ENCODE measurements around the gene MCOLN2. TPM values are rescaled to one million over a fixed set of nuclear protein-coding genes. Genes with fewer than 3 reads are reported as not detected.
"Not testable (repeated sequence)": the region's sequence is repeated elsewhere in the genome, so short reads cannot be mapped to it uniquely, and the experiment has no call there.

The MCOLN2 gene
- 1 to 10 TPM in 4 of 6 donors, under 1 TPM in 2; 0.43 to 4.1 (median 1.5) TPM for polyA plus RNA-seq (ENCODE audit: low read depth in 6 of 6)

DNA sequence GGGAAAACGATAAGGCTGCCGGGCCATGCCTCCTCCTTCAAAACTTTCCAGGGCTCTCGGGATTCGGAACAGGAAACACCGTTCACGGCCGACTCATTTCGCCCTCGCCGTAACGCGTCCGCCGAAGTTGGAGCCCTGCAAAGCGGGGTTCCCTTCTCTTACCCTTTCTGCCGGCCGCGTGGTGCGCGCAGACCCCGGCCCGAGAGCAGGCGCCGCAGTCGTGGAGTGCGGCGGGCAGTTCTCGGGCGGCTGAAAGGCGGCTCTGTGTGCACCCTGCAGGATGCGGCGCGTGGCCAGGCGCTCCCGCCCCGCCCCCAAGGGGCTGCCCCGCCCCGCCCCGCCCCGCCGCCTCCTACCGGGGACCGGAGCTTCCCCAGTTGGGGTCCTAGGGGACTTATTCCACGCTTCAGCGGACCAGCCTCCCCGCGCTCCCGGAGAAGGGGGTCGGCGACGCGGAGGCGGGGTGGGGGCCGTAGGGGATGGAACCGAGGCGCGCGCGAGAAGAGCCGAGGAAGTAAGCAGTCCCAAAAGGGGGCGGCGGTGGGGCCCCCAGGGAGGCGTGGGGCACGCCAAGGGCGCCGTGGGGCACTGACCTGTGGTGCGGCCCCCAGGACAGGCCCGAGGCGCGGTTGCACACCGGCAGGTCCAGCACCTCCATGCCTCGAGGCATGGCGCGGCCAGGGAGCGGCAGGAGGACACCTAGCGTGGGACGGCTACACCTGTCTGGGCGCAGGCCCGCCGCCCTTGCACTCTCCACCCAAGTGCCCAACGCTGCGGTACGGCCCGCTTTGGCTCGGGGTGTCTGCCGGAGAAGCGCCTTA, at the start of gene MCOLN2:
TSS of gene MCOLN2 (minus strand) at position 268 of the 821 bp plus-strand sequence. CDS start at position 27, 241 bp downstream.
- H3K36me3 Mint-ChIP-seq = peaks cover 5 to 7% of the 10 kb centered on the region in 2 donors
- DNase-seq (peak; percentile 42), ATAC-seq (ENCODE audit: low read depth in 2 of 2) (peak; percentile 61 to 62)
- H3K27me3 Mint-ChIP-seq = peaks cover 0 to 19% (median 14%) of the 10 kb centered on the region in 3 donors
- peak within 1 kb of the TSS; percentile 86 to 94 (median 90) for H3K4me3 Mint-ChIP-seq
- peak within 1 kb of the TSS in 4 of 6 donors; percentile 3 to 94 (median 49) for H3K27ac Mint-ChIP-seq
- peaks cover 38 to 44% (median 40%) of the 10 kb centered on the region in 3 donors for H3K4me1 Mint-ChIP-seq
- no peaks in the 10 kb centered on the region for H3K9me3 Mint-ChIP-seq

DNA sequence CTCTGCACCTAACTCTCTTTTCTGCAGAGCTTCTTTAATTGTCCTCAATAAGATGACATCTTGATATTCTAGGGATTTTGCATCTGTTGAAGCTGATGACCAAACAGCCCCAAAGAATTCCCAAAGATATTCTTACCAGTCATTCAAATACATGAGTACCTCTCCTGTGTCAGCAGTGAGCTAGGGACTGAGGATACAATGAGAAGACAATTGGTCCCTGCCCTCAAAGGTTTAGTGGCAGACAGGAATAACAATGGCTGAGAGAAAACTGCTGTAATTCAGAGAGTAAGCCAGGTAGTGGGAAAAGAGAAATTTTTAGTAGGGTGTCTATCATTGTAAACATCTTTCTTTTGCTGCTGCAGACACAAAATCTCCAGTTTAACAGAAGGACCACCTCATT, 45.5 kb upstream of the MCOLN2 start:
- H3K27me3 Mint-ChIP-seq = peaks cover 49 to 62% (median 55%) of the 10 kb centered on the region in 3 donors
- no peak overlapping the region for H3K27ac Mint-ChIP-seq

DNA sequence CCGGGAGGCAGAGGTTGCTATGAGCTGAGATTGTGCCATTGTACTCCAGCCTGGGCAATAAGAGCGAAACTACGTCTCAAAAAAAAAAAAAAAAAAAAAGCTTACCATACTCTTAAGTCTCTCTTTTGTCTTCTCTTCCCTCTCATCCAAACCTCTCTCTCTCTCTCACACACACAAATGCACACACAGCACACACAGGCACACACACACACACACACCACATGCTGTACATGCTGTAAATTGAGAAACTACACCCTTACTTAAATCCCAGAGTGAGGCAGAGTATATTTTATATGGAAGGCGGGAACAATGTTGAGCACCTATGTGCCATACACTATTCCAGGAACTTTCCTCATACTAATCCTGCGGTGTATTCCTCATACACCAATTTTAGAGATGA, 44.9 kb upstream of the MCOLN2 start:
- Mint-ChIP-seq H3K4me1 (no peaks in the 10 kb centered on the region), H3K27ac (no peak overlapping the region), H3K4me3 (no peak overlapping the region), H3K36me3 (no peaks in the 10 kb centered on the region), H3K27me3 (peaks cover 50 to 60% (median 50%) of the 10 kb centered on the region in 3 donors), H3K9me3 (no peaks in the 10 kb centered on the region)
- DNase-seq (no peak), ATAC-seq (ENCODE audit: low read depth in 2 of 2) (no peak)

More for the DNA sequence above, 45.5 kb upstream of the MCOLN2 start:
- Mint-ChIP-seq H3K4me1 (peaks cover 0 to 5% (median 5%) of the 10 kb centered on the region in 3 donors), H3K4me3 (no peak overlapping the region), H3K9me3 (no peaks in the 10 kb centered on the region), H3K36me3 (no peaks in the 10 kb centered on the region)
- no peak for DNase-seq
- no peak for ATAC-seq (ENCODE audit: low read depth in 2 of 2)

DNA sequence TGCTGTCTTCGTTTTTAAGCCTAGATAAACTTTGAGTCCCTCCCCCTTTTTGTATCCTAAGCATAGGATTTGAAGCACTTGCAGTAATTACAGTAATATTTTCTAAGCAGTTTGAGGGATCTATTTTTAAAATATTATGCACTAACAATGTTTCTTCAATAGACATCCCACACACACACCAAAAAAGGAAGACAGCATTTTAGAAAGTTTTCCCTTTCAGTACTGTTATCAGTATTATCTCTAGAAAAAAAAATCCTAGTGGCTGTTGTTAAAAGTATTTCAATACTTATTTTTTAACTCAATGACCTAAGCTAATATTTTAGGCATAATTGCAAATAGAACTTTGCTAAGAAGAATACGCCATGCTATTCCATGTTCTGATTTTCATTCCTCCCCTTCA, 36.3 kb upstream of the MCOLN2 start:
- H3K27ac Mint-ChIP-seq = no peak overlapping the region
- H3K9me3 Mint-ChIP-seq = no peaks in the 10 kb centered on the region
- no peaks in the 10 kb centered on the region for H3K4me1 Mint-ChIP-seq
- H3K4me3 Mint-ChIP-seq = no peak overlapping the region
- no peak for DNase-seq
- H3K27me3 Mint-ChIP-seq = peaks cover 27 to 33% (median 31%) of the 10 kb centered on the region in 3 donors
- ATAC-seq (ENCODE audit: low read depth in 2 of 2) = no peak
- no peaks in the 10 kb centered on the region for H3K36me3 Mint-ChIP-seq

DNA sequence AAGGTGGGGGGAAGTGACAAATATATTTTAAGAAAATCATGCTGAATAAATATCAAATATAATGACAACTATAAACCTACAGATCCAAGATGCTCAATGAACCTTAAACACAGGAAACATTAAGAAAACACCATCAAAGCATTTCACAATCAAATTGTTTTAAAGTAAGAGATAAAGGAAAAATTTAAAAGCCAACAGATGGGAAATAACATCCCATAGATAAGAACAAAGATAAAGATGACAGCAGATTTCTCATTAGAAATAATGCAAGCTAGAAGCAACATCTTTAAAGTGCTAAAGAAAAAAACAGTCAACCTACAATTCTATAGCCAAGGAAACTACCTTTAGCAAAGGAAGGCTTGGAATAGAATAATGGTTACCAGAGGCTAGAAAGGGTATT, 33.6 kb upstream of the MCOLN2 start:
- Mint-ChIP-seq H3K4me3 (no peak overlapping the region), H3K27me3 (peaks cover 6 to 18% (median 8%) of the 10 kb centered on the region in 3 donors), H3K9me3 (no peaks in the 10 kb centered on the region), H3K36me3 (no peaks in the 10 kb centered on the region), H3K27ac (no peak overlapping the region), H3K4me1 (peaks cover 4 to 7% (median 6%) of the 10 kb centered on the region in 3 donors)
- DNase-seq (no peak), ATAC-seq (ENCODE audit: low read depth in 2 of 2) (no peak)

DNA sequence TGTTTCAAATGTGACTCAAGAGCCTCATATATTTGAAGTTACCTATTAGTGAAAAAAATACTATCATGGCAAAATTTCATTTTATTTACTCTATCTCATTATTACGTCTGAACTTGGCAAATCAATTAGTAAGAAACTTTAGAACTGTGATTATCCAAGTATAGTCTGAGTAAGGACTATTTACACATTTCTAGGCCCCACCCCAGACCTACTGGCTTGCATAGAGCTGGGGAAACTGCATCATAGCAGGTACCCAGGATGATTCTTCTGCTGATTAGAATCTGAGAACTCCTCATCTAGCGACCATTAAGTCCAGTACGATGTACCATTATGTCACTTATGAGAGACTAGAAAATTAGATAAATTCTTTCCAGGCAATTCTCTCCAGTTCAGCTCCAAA, 31.2 kb upstream of the MCOLN2 start:
- Mint-ChIP-seq H3K27me3 (peaks cover 0 to 12% (median 0%) of the 10 kb centered on the region in 3 donors), H3K27ac (peak overlapping the region in 1 of 6 donors; percentile 8), H3K4me3 (no peak overlapping the region), H3K4me1 (peaks cover 4 to 7% (median 6%) of the 10 kb centered on the region in 3 donors), H3K9me3 (no peaks in the 10 kb centered on the region), H3K36me3 (no peaks in the 10 kb centered on the region)
- no peak for DNase-seq
- no peak for ATAC-seq (ENCODE audit: low read depth in 2 of 2)

DNA sequence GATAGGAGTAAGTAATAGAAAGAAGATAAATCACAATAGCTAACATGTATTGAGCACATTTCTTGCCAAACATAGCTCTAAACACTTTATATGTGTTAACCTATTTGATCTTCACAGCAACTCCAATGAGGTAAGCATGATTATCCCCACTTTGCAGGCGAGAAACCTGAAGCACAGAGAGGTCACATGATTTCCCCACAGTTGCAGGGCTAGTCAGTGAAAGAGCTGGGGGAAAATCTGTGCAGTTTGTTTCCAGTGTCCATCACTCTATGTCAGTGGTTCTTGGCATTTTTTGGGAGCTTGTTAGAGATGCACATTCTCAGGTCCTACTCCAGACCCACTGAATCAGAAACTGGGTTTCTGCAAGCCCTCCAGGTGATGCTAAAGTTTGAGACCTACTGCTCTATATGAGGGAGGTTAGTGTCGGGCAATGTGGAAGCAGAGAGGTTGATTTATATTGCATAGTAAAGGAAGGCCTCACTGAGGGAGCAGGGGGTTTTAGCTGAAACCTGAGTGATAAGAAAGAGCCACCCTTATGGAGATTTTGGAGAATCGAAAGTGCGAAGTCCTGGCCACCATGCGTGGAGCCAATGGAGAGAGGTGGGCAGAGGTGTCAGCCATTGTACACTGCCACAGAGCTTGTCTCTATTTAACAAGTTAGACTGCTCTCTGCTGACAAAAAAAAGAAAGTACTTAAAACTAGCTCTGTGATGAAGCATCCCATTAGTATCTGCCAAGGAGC, 30.5 kb upstream of the MCOLN2 start:
- peak; percentile 33 for DNase-seq

DNA sequence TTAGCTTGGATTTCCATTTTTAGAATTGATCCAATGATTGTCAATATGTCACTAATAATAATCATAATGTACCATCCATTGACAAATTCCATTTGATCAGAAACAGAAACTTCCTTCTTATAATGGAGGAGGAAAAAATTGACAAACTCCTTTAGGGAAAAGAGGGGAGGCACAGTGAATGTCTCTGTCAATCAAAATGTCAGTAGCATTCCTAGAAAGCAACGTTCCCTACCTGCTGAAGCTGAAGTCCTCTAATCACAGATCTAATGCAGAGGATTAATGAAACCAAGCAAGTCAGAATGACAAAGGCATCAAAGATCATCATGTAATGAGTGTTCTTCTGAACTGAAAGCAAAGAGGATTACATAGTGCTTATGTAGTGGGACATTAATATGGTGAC, 29.0 kb upstream of the MCOLN2 start:
- ATAC-seq (ENCODE audit: low read depth in 2 of 2) = no peak
- H3K27me3 Mint-ChIP-seq = peaks cover 0 to 10% (median 0%) of the 10 kb centered on the region in 3 donors
- H3K27ac Mint-ChIP-seq = no peak overlapping the region

More for the DNA sequence above, 30.5 kb upstream of the MCOLN2 start:
- Mint-ChIP-seq H3K4me3 (peak overlapping the region in 6 of 8 donors; percentile 17 to 77 (median 34)), H3K9me3 (no peaks in the 10 kb centered on the region), H3K4me1 (peaks cover 4 to 7% (median 6%) of the 10 kb centered on the region in 3 donors), H3K27ac (peak overlapping the region in 1 of 6 donors; percentile 5), H3K27me3 (peaks cover 0 to 7% (median 0%) of the 10 kb centered on the region in 3 donors), H3K36me3 (no peaks in the 10 kb centered on the region)
- peak; percentile 96 to 99 for ATAC-seq (ENCODE audit: low read depth in 2 of 2)

DNA sequence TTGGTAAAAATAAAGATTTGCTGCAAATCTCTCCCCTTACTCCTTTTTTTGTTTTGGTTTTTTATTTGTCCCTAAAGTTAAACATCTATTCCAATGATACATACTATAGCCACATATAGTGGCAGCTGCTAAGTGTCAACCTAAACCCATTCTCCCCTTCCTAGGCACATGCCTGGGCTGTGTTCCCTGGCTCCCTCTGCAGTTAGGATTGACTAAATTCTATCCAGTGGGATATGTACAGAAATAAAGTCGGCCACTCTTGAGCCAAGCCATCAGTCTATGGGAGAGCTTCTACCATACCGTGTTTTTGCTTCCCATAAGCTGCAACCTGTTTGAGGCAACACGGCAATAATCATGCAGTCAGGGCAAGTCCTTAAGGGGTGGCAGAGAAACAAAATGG, 27.8 kb upstream of the MCOLN2 start:
- Mint-ChIP-seq H3K9me3 (no peaks in the 10 kb centered on the region), H3K4me3 (no peak overlapping the region), H3K27ac (no peak overlapping the region), H3K27me3 (peaks cover 0 to 4% (median 0%) of the 10 kb centered on the region in 3 donors), H3K4me1 (peaks cover 4 to 7% (median 6%) of the 10 kb centered on the region in 3 donors), H3K36me3 (no peaks in the 10 kb centered on the region)
- ATAC-seq (ENCODE audit: low read depth in 2 of 2) = no peak
- no peak for DNase-seq

More for the DNA sequence above, 29.0 kb upstream of the MCOLN2 start:
- no peak overlapping the region for H3K4me3 Mint-ChIP-seq
- H3K4me1 Mint-ChIP-seq = peaks cover 4 to 7% (median 6%) of the 10 kb centered on the region in 3 donors
- no peaks in the 10 kb centered on the region for H3K36me3 Mint-ChIP-seq
- no peaks in the 10 kb centered on the region for H3K9me3 Mint-ChIP-seq
- DNase-seq = no peak

DNA sequence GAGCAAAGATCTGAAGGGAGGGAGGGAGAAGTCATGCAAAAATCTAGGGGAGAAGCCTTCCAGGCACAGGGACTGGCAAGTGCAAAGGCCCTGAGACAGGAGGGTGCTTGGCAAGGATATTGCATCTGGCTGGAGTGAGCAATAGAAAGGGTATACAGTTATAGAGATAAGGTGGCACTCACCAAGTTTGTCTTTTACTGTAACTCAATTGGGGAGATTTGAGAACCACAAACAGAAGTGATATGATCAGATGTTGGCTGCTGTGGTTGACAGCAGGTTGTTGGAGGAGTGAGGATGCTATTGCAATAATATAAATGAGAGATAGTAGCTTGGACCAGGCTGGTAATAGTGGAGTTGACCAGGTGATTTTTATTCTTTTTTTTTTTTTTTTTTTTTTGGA, 25.8 kb upstream of the MCOLN2 start:
- no peak overlapping the region for H3K4me3 Mint-ChIP-seq
- H3K27me3 Mint-ChIP-seq = peaks cover 0 to 9% (median 6%) of the 10 kb centered on the region in 3 donors
- H3K36me3 Mint-ChIP-seq = no peaks in the 10 kb centered on the region
- DNase-seq (no peak), ATAC-seq (ENCODE audit: low read depth in 2 of 2) (no peak)
- H3K9me3 Mint-ChIP-seq = no peaks in the 10 kb centered on the region
- peaks cover 4 to 6% (median 5%) of the 10 kb centered on the region in 3 donors for H3K4me1 Mint-ChIP-seq
- no peak overlapping the region for H3K27ac Mint-ChIP-seq

DNA sequence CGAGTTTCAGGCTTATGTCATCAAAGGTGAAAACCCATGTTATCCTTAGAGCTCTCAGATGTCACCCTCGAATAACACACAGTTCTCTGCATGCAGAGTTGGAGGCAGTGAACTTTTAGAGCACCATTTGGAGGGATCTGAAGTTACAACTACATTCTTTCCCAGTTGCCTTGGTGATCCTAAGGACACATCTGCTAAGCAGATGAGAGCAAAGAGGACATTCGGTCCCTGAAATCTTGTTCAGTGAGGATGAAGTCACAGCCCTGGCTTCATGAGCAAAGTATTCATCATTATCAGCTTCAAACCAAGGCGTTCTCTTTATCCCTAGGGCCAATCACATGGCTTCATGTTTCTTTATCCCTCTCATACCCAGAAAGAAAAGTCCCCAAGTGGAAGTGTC, 23.1 kb upstream of the MCOLN2 start:
- Mint-ChIP-seq H3K27ac (no peak overlapping the region), H3K9me3 (peaks cover 0 to 4% (median 0%) of the 10 kb centered on the region in 7 donors), H3K27me3 (peaks cover 6 to 22% (median 9%) of the 10 kb centered on the region in 3 donors), H3K36me3 (no peaks in the 10 kb centered on the region), H3K4me1 (no peaks in the 10 kb centered on the region), H3K4me3 (no peak overlapping the region)
- no peak for DNase-seq
- no peak for ATAC-seq (ENCODE audit: low read depth in 2 of 2)

DNA sequence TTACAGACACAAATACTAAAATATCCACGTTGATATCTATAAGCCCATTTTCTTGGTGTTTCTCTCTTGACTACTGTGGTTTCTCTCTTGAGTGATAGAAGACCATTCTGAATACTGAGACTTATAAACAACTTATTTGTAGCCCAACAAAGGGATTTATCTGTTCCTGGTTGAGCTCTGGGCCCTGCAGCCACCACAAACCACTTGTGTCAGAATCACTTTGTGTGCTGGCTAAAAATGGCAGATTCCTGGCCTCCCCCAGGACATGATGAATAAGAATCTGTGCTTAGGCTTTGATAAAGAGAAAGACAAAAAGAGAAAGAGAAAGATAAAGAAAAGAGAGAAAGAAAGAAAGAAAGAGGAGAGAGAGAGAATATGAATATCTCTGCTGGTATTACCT, 18.9 kb upstream of the MCOLN2 start:
- H3K36me3 Mint-ChIP-seq = no peaks in the 10 kb centered on the region
- H3K9me3 Mint-ChIP-seq = peaks cover 0 to 4% (median 0%) of the 10 kb centered on the region in 7 donors
- no peak overlapping the region for H3K4me3 Mint-ChIP-seq
- no peak overlapping the region for H3K27ac Mint-ChIP-seq
- H3K4me1 Mint-ChIP-seq = no peaks in the 10 kb centered on the region
- ATAC-seq (ENCODE audit: low read depth in 2 of 2) (no peak), DNase-seq (no peak)
- H3K27me3 Mint-ChIP-seq = peaks cover 11 to 44% (median 20%) of the 10 kb centered on the region in 3 donors

DNA sequence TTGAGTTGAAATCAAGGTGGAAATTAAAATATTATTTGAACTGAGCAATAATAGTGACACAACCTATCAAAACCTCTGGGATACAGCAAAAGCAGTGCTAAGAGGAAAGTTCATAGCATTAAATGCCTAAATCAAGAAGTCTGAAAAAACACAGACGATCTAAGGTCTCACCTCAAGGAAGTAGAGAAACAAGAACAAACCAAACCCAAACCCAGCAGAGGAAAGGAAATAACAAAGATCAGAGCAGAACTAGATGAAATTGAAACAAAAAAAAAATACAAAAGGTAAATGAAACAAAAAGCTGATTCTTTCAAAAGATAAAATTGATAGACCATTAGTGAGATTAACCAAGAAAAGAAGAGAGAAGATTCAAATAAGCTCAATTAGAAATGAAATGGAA, 8.7 kb upstream of the MCOLN2 start:
- H3K4me1 Mint-ChIP-seq; ATAC-seq (ENCODE audit: low read depth in 2 of 2); H3K27ac Mint-ChIP-seq; H3K36me3 Mint-ChIP-seq; DNase-seq; H3K4me3 Mint-ChIP-seq: not testable (repeated sequence)
- Mint-ChIP-seq H3K27me3 (peaks cover 28 to 77% (median 38%) of the 10 kb centered on the region in 3 donors), H3K9me3 (peaks cover 5 to 49% (median 30%) of the 10 kb centered on the region in 7 donors)
